HepG2 (cell line): ENCODE results near the gene ZDHHC7. TPM values are rescaled to one million over a fixed set of nuclear protein-coding genes. Genes with fewer than 3 reads are reported as not detected.

Experiments
- GATAD2A ChIP-seq: IDR thresholded peaks from 2 replicates; pipeline ENCODE4 v1.6.1; 2016
- NFYC ChIP-seq: IDR thresholded peaks from 2 replicates; pipeline ENCODE4 v1.6.1; 2016; ENCODE audit warnings: missing genetic modification reagents, missing compliant biosample characterization
- RXRB ChIP-seq: IDR thresholded peaks from 2 replicates; pipeline ENCODE4 v1.6.1; 2016; ENCODE audit warnings: borderline replicate concordance, missing genetic modification reagents, missing compliant biosample characterization
- SATB2 ChIP-seq: sonication (generic); formaldehyde crosslinking; IDR thresholded peaks from 2 replicates; pipeline ENCODE4 v1.5.0; 2020; ENCODE audit warnings: missing genetic modification reagents
- TBX2 ChIP-seq: sonication (generic); formaldehyde crosslinking; IDR thresholded peaks from 2 replicates; pipeline ENCODE4 v1.5.0; 2020; ENCODE audit warnings: missing genetic modification reagents, mild to moderate bottlenecking, borderline replicate concordance
- TOPORS ChIP-seq: sonication (generic); formaldehyde crosslinking; IDR thresholded peaks from 2 replicates; pipeline ENCODE4 v1.8.0; 2023; ENCODE audit warnings: mild to moderate bottlenecking, missing genetic modification reagents
- ZNF17 ChIP-seq: sonication (generic); formaldehyde crosslinking; IDR thresholded peaks from 2 replicates; pipeline ENCODE4 v1.5.0; 2020; ENCODE audit warnings: mild to moderate bottlenecking, missing genetic modification reagents
- ZNF460 ChIP-seq: sonication (generic); formaldehyde crosslinking; IDR thresholded peaks from 2 replicates; pipeline ENCODE4 v1.5.1; 2020; ENCODE audit warnings: missing genetic modification reagents, mild to moderate bottlenecking, borderline replicate concordance
- ZNF75D ChIP-seq: sonication (generic); formaldehyde crosslinking; IDR thresholded peaks from 2 replicates; pipeline ENCODE4 v1.8.1; 2023; ENCODE audit warnings: missing genetic modification reagents, mild to moderate bottlenecking, borderline replicate concordance
- polyA plus RNA-seq, 8 experiments: library from polyadenylated mRNA; depleted of rRNA in 3 of 8; stranded (reverse) in 7 of 8; unstranded in 1 of 8; fragments of >200 nt; fragmentation: Illumina TruSeq in 4 of 8; extraction: Trizol in 4 of 8; gene quantifications; 2 replicates each; pipeline versions ENCODE4 v1.2.1 to v1.2.3, GENCODE V29; 2011 to 2016; ENCODE audit warnings: low read depth in 4 of 8, missing spikeins in 1 of 8, mixed read lengths in 1 of 8; ENCODE audit not compliant: insufficient read depth in 1 of 8
- total RNA-seq, 5 experiments: library from RNA; depleted of rRNA; stranded (reverse); fragments of >200 nt; fragmentation: Illumina TruSeq; extraction: Trizol; gene quantifications; 2 replicates each; pipeline ENCODE4 v1.2.3, GENCODE V29; 2016; ENCODE audit warnings: low read depth in 1 of 5
- TF ChIP-seq, protein P1 (sequence below): sonication (generic); formaldehyde crosslinking; IDR thresholded peaks from 2 replicates; pipeline ENCODE4 v1.4.0; 2020; ENCODE audit warnings: missing genetic modification reagents, low read depth, mild to moderate bottlenecking, borderline replicate concordance
- TF ChIP-seq, protein P2 (sequence below): sonication (generic); formaldehyde crosslinking; IDR thresholded peaks from 2 replicates; pipeline ENCODE4 v1.8.0; 2022; ENCODE audit warnings: low read depth, missing genetic modification reagents
- TF ChIP-seq, protein P3 (sequence below): sonication (generic); formaldehyde crosslinking; IDR thresholded peaks from 2 replicates; pipeline ENCODE4 v1.8.0; 2022; ENCODE audit warnings: mild to moderate bottlenecking, missing genetic modification reagents
- TF ChIP-seq, protein P4 (sequence below): sonication (generic); formaldehyde crosslinking; IDR thresholded peaks from 2 replicates; pipeline ENCODE4 v1.5.1; 2020; ENCODE audit warnings: missing genetic modification reagents, mild to moderate bottlenecking, borderline replicate concordance
- TF ChIP-seq, protein P5 (sequence below): sonication (generic); formaldehyde crosslinking; IDR thresholded peaks from 2 replicates; pipeline ENCODE4 v1.5.1; 2020; ENCODE audit warnings: mild to moderate bottlenecking, missing genetic modification reagents, moderate library complexity
- TF ChIP-seq, protein P6 (sequence below): IDR thresholded peaks from 2 replicates; pipeline ENCODE4 v1.6.1; 2016; ENCODE audit warnings: low read depth, missing genetic modification reagents, missing compliant biosample characterization

Gene ZDHHC7
- total and polyA plus RNA-seq, 2 of the 13 experiments (the other 11 are each of a cell fraction or from before 2014, with no cell fraction given): 46.8 to 67.6 TPM

DNA sequence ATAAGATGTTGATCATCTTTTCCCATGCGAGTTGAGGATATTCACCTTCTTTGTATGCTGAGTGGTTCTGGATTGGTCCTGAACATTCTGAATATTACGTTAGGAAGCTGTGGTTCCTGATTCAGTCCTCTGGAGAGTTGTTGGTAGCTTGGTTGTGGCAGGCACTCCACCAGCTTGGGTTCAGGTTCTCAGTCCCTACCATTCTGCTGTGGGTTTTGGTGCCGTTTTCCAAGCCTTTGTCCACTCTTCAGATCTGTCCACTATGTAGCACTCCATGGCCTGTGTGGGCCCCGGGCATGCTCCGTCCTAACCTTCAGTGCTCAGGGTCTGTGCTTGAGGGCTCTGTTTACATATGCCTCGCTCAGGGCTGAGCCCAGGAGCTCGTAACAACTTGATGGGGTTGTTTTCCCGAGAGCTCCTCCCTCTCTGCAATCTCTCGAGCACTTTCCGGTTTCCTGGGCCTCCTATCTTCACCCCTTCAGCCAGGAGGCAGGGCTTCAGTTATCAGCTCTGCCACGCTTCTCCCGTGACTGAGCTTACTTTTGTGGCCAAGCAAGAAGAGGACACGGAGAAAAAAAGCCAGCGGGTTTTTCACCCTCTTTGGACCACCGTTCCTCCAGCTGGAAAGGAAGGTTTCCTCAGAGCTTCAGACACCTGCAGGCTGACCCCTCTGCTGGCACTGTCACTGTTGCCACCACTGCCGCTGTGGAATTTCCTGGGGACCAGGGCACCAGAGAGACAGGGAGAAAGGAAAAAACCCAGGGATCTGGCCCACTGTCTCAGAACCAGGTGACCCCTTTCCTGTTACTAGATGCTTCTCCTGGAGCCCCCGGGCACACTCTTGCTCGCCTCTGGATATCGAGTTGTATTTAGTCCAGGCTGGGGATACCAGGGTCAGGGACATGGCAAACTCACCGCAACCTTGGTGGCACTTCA is 35.9 kb upstream of the ZDHHC7 start (continued):
- TF ChIP-seq, protein P1, sequence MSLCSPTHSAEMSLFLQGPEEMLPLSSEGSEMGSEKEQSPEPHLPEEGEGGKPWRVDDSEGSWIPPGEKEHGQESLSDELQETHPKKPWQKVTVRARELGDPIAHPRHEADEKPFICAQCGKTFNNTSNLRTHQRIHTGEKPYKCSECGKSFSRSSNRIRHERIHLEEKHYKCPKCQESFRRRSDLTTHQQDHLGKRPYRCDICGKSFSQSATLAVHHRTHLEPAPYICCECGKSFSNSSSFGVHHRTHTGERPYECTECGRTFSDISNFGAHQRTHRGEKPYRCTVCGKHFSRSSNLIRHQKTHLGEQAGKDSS (CRISPR knock-in tag): peak; percentile 61; the same call in 1 of the 2 replicates
- TF ChIP-seq TOPORS (CRISPR knock-in tag) (no peak), GATAD2A (CRISPR knock-in tag) (peak; percentile 45), ZNF460 (no peak), TBX2 (CRISPR knock-in tag) (0 out of 2 replicates have a peak, but pooled peaks have one; percentile 43), NFYC (CRISPR knock-in tag) (no peak), RXRB (CRISPR knock-in tag) (peak; percentile 19; the same call in 1 of the 2 replicates), ZNF75D (CRISPR knock-in tag) (no peak), ZNF17 (CRISPR knock-in tag) (no peak), SATB2 (no peak)
- TF ChIP-seq, protein P2, sequence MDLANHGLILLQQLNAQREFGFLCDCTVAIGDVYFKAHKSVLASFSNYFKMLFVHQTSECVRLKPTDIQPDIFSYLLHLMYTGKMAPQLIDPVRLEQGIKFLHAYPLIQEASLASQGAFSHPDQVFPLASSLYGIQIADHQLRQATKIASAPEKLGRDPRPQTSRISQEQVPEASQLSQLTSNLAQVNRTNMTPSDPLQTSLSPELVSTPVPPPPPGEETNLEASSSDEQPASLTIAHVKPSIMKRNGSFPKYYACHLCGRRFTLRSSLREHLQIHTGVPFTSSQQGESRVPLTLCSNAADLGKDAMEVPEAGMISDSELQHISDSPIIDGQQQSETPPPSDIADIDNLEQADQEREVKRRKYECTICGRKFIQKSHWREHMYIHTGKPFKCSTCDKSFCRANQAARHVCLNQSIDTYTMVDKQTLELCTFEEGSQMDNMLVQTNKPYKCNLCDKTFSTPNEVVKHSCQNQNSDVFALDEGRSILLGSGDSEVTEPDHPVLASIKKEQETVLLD (CRISPR knock-in tag): no peak
- TF ChIP-seq, protein P3, sequence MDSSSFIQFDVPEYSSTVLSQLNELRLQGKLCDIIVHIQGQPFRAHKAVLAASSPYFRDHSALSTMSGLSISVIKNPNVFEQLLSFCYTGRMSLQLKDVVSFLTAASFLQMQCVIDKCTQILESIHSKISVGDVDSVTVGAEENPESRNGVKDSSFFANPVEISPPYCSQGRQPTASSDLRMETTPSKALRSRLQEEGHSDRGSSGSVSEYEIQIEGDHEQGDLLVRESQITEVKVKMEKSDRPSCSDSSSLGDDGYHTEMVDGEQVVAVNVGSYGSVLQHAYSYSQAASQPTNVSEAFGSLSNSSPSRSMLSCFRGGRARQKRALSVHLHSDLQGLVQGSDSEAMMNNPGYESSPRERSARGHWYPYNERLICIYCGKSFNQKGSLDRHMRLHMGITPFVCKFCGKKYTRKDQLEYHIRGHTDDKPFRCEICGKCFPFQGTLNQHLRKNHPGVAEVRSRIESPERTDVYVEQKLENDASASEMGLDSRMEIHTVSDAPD: no peak
- TF ChIP-seq, protein P4, sequence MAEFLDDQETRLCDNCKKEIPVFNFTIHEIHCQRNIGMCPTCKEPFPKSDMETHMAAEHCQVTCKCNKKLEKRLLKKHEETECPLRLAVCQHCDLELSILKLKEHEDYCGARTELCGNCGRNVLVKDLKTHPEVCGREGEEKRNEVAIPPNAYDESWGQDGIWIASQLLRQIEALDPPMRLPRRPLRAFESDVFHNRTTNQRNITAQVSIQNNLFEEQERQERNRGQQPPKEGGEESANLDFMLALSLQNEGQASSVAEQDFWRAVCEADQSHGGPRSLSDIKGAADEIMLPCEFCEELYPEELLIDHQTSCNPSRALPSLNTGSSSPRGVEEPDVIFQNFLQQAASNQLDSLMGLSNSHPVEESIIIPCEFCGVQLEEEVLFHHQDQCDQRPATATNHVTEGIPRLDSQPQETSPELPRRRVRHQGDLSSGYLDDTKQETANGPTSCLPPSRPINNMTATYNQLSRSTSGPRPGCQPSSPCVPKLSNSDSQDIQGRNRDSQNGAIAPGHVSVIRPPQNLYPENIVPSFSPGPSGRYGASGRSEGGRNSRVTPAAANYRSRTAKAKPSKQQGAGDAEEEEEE (CRISPR knock-in tag): no peak
- TF ChIP-seq, protein P5, sequence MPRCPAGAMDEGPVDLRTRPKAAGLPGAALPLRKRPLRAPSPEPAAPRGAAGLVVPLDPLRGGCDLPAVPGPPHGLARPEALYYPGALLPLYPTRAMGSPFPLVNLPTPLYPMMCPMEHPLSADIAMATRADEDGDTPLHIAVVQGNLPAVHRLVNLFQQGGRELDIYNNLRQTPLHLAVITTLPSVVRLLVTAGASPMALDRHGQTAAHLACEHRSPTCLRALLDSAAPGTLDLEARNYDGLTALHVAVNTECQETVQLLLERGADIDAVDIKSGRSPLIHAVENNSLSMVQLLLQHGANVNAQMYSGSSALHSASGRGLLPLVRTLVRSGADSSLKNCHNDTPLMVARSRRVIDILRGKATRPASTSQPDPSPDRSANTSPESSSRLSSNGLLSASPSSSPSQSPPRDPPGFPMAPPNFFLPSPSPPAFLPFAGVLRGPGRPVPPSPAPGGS: no peak
- TF ChIP-seq, protein P6, sequence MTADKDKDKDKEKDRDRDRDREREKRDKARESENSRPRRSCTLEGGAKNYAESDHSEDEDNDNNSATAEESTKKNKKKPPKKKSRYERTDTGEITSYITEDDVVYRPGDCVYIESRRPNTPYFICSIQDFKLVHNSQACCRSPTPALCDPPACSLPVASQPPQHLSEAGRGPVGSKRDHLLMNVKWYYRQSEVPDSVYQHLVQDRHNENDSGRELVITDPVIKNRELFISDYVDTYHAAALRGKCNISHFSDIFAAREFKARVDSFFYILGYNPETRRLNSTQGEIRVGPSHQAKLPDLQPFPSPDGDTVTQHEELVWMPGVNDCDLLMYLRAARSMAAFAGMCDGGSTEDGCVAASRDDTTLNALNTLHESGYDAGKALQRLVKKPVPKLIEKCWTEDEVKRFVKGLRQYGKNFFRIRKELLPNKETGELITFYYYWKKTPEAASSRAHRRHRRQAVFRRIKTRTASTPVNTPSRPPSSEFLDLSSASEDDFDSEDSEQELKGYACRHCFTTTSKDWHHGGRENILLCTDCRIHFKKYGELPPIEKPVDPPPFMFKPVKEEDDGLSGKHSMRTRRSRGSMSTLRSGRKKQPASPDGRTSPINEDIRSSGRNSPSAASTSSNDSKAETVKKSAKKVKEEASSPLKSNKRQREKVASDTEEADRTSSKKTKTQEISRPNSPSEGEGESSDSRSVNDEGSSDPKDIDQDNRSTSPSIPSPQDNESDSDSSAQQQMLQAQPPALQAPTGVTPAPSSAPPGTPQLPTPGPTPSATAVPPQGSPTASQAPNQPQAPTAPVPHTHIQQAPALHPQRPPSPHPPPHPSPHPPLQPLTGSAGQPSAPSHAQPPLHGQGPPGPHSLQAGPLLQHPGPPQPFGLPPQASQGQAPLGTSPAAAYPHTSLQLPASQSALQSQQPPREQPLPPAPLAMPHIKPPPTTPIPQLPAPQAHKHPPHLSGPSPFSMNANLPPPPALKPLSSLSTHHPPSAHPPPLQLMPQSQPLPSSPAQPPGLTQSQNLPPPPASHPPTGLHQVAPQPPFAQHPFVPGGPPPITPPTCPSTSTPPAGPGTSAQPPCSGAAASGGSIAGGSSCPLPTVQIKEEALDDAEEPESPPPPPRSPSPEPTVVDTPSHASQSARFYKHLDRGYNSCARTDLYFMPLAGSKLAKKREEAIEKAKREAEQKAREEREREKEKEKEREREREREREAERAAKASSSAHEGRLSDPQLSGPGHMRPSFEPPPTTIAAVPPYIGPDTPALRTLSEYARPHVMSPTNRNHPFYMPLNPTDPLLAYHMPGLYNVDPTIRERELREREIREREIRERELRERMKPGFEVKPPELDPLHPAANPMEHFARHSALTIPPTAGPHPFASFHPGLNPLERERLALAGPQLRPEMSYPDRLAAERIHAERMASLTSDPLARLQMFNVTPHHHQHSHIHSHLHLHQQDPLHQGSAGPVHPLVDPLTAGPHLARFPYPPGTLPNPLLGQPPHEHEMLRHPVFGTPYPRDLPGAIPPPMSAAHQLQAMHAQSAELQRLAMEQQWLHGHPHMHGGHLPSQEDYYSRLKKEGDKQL (CRISPR knock-in tag): no peak
